ENCODE measurements around the gene PAF1.

Gene PAF1

DNA sequence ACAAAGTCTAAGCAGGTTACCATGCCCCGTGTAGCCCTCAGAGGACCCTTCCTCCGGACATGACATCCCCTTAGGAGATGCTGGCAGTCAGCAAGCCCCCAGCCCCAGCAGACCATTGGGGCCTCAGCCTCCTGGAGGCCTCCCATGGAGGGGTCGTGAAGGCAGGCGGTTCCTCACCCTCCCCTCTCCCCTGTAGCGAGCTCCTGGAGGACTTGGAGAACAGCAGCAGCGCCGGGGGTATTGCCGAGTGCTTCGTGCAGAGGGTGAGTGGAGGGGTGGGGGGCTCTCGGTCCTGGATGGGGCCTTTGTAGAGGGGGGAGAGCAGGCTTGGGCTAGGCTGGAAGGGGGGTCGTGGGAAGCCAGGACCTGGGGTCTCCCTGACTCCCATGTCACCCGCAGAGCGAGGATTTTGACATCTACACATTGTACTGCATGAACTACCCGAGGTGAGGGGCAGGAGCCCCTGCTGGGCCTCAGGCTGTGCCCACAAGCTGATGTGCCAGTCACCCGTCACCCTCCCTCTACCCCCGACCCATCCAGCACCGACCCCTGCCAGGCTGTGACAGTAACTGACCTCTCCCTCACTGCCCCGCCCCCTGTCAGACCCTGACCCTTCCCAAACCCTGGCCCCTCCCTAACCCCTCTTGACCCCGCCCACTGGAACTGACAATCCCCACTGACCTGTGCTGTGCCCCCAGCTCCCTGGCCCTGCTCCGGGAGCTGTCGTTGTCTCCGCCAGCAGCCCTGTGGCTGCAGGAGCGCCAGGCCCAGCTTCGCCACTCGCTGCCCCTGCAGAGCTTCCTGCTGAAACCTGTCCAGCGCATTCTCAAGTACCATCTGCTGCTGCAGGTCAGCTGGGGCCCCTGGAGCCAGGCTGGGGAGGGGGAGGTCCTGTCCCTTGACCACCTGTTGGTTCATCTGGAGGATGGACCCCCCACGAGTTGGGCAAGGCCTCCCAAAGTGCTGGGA, 25.5 kb upstream of the PAF1 start:
- no peak for DNase-seq (ENCODE audit: low spot score)

- DNase-seq (ENCODE audit: low spot score): no peak
These were observed 24.5 kb upstream of the PAF1 start for GRCh38 chr19:39415111-39416046.

DNA sequence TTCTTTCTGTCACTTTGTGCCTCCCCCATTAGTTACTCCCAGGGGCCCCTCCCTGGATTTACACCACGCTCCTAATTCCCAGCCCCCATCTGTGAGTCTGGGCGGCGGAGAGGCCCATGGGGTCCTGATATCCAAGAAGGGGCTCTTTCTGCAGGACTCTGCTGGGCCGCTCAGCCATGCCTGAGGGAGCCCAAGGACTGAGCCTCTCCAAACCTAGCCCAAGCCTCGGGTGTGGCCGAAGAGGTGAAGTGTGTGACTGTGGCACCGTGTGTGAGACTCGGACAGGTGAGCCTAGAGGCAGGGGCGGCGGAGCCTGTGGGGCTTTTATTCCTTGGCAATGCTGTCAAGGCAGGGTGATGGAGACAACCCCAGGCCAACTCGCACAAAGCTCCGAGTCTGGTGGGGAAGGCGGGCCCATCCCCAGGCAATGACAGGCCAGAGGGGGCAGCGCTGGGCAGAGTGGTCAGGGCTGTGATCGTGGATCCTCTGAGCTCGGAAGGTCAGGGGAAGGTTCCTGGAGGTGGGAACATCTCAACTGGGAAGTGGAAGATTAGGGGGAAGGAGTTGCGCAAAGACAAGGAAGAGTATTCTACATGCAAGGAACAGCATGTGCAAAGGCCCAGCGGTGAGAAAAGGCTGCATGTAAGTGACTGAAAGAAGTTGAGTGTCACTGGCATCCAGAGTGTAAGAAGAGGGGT, 23.2 kb upstream of the PAF1 start:
- no peak for DNase-seq (ENCODE audit: low spot score)

GRCh38 chr19:39413272-39413910, 22.5 kb upstream of the PAF1 start:
- DNase-seq (ENCODE audit: low spot score): no peak

DNA sequence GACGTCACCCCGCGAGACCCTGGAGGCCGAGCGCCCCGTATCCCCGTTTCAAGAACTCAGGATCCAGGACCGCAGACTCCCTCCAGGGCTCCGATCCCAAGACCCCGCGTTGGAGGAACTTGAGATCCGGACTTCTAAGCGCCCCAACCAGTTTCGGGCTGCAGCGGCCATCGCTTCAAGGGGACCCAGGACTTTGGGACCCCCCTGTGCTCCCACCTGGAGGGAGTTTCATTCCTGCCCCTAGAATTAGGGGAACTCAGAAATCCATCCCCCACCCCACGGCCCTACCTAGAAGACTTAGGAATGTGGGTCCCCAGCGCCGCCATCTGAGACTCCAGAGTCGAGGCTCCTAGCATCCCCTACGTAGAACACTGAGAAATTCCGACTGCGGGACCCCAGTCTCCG, 22.0 kb upstream of the PAF1 start:
- DNase-seq (ENCODE audit: low spot score): no peak

- peak; percentile 98 for DNase-seq (ENCODE audit: low spot score)
These were observed 21.4 kb upstream of the PAF1 start, which contains the start of gene PLEKHG2 for GRCh38 chr19:39412100-39412866. Gene PLEKHG2 (plus strand): TSS chr19:39412669. CDS start chr19:39414087, 1,418 bp downstream.

- peak; percentile 95 for DNase-seq (ENCODE audit: low spot score)
These were observed 20.9 kb upstream of the PAF1 start for GRCh38 chr19:39411832-39412099.

- DNase-seq (ENCODE audit: low spot score): no peak
These were observed 20.4 kb upstream of the PAF1 start for GRCh38 chr19:39411081-39411831.

DNA sequence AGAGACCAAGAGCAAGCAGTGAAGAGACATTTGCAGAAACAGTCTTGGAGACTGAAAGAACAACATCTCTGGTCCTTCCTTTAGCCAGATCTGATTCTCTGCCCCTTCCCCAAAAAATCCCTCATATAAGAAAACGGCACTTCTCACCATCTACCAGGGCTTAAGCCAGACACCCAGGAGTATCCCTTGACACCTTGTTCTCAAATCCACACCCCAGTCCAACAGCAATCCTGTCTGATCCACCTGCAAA, 19.9 kb upstream of the PAF1 start:
- no peak for DNase-seq (ENCODE audit: low spot score)

- peak; percentile 63 for DNase-seq (ENCODE audit: low spot score)
These were observed 19.3 kb upstream of the PAF1 start for GRCh38 chr19:39410017-39410830.

DNA sequence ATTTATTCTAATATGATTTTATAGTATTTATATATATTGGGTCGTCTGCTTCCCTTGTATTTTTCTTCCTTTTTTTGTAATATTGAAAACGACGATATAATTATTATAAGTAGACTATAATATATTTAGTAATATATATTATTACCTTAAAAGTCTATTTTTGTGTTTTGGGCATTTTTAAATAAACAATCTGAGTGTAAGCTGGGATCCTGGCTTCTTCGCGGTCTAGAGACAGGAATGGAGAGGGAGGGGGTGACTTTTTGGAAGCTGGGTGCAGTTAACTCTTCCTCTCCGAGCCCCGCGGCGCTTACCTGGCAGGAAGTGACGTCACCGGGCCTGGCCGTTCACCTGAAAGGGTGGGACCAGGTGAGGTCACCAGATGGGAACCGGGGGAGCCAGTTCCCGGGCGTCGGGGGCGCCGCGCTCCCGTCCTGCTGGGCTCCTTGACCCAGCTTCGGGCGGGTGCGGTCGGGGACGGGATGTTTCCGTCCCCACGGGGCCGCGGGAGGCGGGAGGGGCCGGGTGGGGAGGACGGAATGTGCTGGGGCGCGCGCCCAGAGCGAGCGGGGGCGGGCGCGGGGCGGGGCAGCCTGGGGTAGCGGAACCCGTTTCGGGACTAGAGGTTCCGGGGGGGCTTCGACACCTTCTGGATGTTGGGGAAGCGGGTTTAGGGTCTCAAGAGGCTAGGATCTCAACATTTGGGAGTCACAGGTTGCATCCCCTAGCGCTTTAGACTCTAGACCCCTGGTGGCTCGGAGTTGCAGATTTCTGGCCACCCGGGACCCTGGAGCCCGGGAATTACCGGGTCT, 18.5 kb upstream of the PAF1 start:
- peak; percentile 86 for DNase-seq (ENCODE audit: low spot score)

- DNase-seq (ENCODE audit: low spot score): peak; percentile 32
These were observed 17.7 kb upstream of the PAF1 start for GRCh38 chr19:39408392-39409207.

- DNase-seq (ENCODE audit: low spot score): peak; percentile 76
These were observed 16.9 kb upstream of the PAF1 start for GRCh38 chr19:39407660-39408391.

- no peak for DNase-seq (ENCODE audit: low spot score)
These were observed 16.4 kb upstream of the PAF1 start for GRCh38 chr19:39407410-39407659.

DNA sequence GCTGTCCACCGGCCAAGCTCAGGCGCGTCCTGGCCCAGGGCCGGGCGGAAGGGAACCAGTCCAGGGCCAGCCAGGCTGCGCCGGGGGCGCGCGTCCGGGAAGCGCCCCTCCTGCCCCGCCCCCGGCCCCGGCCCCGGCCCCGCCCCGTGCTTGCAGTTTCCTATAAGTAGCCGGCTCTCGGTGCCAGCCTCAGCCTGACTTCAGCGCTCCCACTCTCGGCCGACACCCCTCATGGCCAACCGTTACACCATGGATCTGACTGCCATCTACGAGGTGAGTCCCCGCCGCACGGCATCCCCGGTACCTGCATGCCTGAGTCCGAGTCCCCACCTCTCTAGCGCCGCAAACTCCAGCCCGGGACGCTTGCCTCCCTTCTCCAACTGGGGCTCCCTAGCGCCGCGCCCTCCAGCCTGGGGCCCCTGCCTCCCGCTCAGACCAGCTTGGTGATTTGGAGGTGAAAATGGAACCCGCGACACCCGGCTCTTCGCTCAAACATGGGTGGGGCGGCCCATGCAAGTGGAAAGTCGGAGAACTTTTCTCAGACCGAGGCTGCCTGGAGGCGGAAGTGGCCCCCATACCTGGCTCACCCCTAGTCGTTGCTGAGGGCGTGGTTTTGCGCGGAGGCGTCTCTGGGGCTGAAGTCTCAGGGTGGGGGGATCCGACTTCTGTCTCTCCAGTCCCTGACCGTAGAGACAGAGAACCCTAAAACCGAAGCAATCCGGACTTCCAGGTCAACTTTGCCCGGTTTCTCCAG, 15.9 kb upstream of the PAF1 start, which contains the start of gene ZFP36:
TSS of gene ZFP36 (plus strand) at position 192 of the 754 bp plus-strand sequence. CDS start at position 250, 58 bp downstream.
- peak; percentile 93 for DNase-seq (ENCODE audit: low spot score)

GRCh38 chr19:39405958-39406655, 15.2 kb upstream of the PAF1 start:
- DNase-seq (ENCODE audit: low spot score): peak; percentile 92

Measured in CD4-positive, alpha-beta T cell treated with Interleukin-2 at 100 ng/mL for 4 hours (primary cell).